H1 (cell line): ENCODE data around the gene POGK.

Source experiments
- CREB1 ChIP-seq: IDR thresholded peaks from 2 replicates; pipeline ENCODE4 v1.6.1; 2012; ENCODE audit warnings: inconsistent platforms
- EP300 ChIP-seq, 2 experiments: IDR thresholded peaks; 1 replicate in 1 of 2; 2 replicates in 1 of 2; pipeline ENCODE4 v1.6.1; 2011 to 2012; ENCODE audit warnings: low read depth in 2 of 2, low read length in 2 of 2, mild to moderate bottlenecking in 2 of 2, borderline replicate concordance in 1 of 2, inconsistent platforms in 1 of 2, moderate library complexity in 1 of 2
- HDAC2 ChIP-seq, 2 experiments: fragments of 300-600 bp in 1 of 2; sonication (generic) in 1 of 2; IDR thresholded peaks; 2 replicates each; pipeline ENCODE4 v1.6.1; 2011 to 2012; ENCODE audit warnings: low read depth in 2 of 2, low read length in 2 of 2, mild to moderate bottlenecking in 2 of 2, moderate library complexity in 2 of 2, borderline replicate concordance in 1 of 2, inconsistent platforms in 1 of 2
- POLR2A ChIP-seq, 2 experiments: IDR thresholded peaks; 1 replicate in 1 of 2; 2 replicates in 1 of 2; pipeline ENCODE4 v1.6.1; 2011; ENCODE audit warnings: low read depth in 2 of 2, low read length in 2 of 2, mild to moderate bottlenecking in 2 of 2; ENCODE audit errors: control extremely low read depth in 1 of 2
- POLR2AphosphoS5 ChIP-seq: IDR thresholded peaks from 2 replicates; pipeline ENCODE4 v1.6.1; 2011; ENCODE audit warnings: low read depth, low read length
- TF ChIP-seq, protein P1 (sequence below), 3 experiments: IDR thresholded peaks; 1 replicate in 2 of 3; 2 replicates in 1 of 3; pipeline versions ENCODE4 v1.5.1 to v1.6.1; 2011; ENCODE audit warnings: low read length in 3 of 3, mild to moderate bottlenecking in 3 of 3, inconsistent platforms in 2 of 3, low read depth in 1 of 3, moderate library complexity in 1 of 3; ENCODE audit not compliant: insufficient read depth in 1 of 3; ENCODE audit errors: control extremely low read depth in 1 of 3

DNA sequence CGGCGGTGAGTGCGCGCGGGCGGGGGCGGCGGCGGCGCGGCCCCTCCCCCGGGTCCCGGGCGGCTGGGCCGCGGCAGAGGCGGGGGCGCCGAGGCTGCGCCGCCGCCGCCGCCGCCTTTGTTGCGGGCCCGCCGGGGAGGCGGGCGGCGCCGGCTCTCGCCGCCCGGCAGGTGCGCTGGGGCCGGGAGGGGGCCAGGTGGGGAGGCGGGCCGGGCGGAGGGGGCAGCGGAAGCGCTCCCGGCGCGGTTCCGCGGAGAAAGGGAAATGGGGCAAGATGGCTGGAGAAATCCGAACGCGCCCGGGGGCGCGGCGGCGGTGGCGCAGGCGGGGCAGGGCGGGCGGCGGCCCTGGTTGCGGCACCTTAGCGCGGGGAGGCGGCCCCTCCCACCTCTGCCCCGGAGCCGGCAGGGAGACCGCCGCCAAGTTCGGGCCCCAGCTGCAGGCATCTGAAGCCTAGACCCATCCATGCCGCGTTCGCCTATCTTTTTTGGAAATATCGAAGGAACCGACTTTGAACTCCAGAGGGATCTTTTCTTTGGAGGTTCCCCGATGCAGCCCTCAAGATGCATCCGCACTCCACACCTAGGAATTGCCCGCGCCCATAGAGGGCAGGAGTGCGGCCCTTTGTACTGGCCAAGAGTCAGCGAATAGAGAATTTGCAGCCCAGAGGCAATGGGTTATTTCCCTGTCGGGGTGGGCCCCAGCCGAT lies 479 bp downstream of the POGK start:
- peak; percentile 12 to 75 for TF ChIP-seq POLR2A (IDR thresholded peaks at IDR 0.05; ENCODE audit: control extremely low read depth in 1 of 2, low read depth in 2 of 2, low read length in 2 of 2)
- TF ChIP-seq CREB1, result no peak
- no peak for TF ChIP-seq POLR2AphosphoS5
- TF ChIP-seq, protein P1, sequence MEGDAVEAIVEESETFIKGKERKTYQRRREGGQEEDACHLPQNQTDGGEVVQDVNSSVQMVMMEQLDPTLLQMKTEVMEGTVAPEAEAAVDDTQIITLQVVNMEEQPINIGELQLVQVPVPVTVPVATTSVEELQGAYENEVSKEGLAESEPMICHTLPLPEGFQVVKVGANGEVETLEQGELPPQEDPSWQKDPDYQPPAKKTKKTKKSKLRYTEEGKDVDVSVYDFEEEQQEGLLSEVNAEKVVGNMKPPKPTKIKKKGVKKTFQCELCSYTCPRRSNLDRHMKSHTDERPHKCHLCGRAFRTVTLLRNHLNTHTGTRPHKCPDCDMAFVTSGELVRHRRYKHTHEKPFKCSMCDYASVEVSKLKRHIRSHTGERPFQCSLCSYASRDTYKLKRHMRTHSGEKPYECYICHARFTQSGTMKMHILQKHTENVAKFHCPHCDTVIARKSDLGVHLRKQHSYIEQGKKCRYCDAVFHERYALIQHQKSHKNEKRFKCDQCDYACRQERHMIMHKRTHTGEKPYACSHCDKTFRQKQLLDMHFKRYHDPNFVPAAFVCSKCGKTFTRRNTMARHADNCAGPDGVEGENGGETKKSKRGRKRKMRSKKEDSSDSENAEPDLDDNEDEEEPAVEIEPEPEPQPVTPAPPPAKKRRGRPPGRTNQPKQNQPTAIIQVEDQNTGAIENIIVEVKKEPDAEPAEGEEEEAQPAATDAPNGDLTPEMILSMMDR (IDR thresholded peaks at IDR 0.05; ENCODE audit: control extremely low read depth in 1 of 3, insufficient read depth in 1 of 3, low read depth in 1 of 3, low read length in 3 of 3), result peak; percentile 17 to 33 (median 29); a peak in 3 of 4 replicates
- TF ChIP-seq EP300 (IDR thresholded peaks at IDR 0.05; ENCODE audit: borderline replicate concordance in 1 of 2, low read depth in 2 of 2, low read length in 2 of 2), result no peak
- no peak for TF ChIP-seq HDAC2 (IDR thresholded peaks at IDR 0.05; ENCODE audit: borderline replicate concordance in 1 of 2, low read depth in 2 of 2, low read length in 2 of 2)
